H7 (cell line): ENCODE results near the gene GUCY2F. TPM values are rescaled to one million over a fixed set of nuclear protein-coding genes. Genes with fewer than 3 reads are reported as not detected.

Experiments used
- DNase-seq: peaks from one replicate; pipeline ENCODE4 v3.0.0; 2012
- H3K27me3 ChIP-seq: 2 replicates; pipeline ENCODE4 v1.6.0; 2011; ENCODE audit warnings: mild to moderate bottlenecking, low read length; ENCODE audit not compliant: control insufficient read depth, insufficient read depth
- H3K36me3 ChIP-seq: replicated peaks from 2 replicates; pipeline ENCODE4 v1.5.1; 2011; ENCODE audit warnings: low read length; ENCODE audit not compliant: control insufficient read depth, insufficient read depth
- H3K4me3 ChIP-seq: 2 replicates; pipeline ENCODE4 v1.5.1; 2011; ENCODE audit warnings: low read depth, mild to moderate bottlenecking, control low read depth, low read length, moderate library complexity; ENCODE audit not compliant: insufficient read depth
- total RNA-seq: library from RNA; depleted of rRNA; stranded (reverse); fragments of >200 nt; shearing (Covaris generic); gene quantifications from 2 replicates; pipeline ENCODE4 v1.2.3, GENCODE V29; 2014

The GUCY2F gene
- total RNA-seq, 1 experiment from 2014 or later: 0.03 TPM

DNA sequence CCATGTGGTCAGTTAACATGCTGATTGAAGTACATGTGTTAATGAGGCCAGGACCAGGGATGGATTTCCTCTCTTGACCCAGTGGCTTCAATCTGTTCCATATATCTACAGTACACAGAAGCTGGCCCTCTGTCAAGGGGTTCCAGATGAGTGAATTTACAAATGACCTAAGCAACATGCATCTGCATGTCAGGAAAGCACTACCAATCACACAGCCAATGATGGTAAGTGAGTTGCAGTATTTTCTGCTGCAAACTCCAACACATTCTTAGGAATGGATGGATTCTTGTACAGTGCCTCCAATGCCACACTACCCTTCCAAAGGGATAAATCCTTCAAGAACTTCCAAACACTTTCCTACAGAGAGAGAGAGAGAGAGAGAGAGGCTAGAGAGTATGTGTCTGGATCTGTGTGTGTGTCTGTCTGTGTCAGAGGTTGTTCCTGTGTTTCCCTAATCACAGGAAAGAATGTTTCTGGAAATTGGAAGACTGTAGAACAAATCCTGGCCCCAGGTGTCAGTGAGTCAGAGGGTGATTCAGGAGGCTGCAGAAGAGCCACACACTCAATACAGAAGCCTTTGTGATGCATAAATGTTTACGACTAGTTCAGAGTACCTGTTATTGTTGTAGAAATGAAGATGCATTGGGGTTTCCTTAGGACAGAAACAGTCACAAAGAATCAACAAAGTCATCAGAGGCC is 107.5 kb downstream of the GUCY2F start:
- H3K4me3 ChIP-seq: no peak overlapping the region
- no peaks in the 10 kb centered on the region for H3K27me3 ChIP-seq
- H3K36me3 ChIP-seq: no peaks in the 10 kb centered on the region
- no peak for DNase-seq

GRCh38 chrX:109373468-109373867 is 108.4 kb downstream of the GUCY2F start:
- Histone ChIP-seq H3K4me3 (no peak overlapping the region), H3K27me3 (no peaks in the 10 kb centered on the region), H3K36me3 (no peaks in the 10 kb centered on the region)
- no peak for DNase-seq

- DNase-seq: no peak
These were observed 109.2 kb downstream of the GUCY2F start for GRCh38 chrX:109372716-109373115.

GRCh38 chrX:109372291-109372690 is 109.6 kb downstream of the GUCY2F start:
- DNase-seq: no peak
- no peaks in the 10 kb centered on the region for H3K36me3 ChIP-seq
- no peak overlapping the region for H3K4me3 ChIP-seq
- H3K27me3 ChIP-seq: no peaks in the 10 kb centered on the region

More at GRCh38 chrX:109372716-109373115, 109.2 kb downstream of the GUCY2F start:
- Histone ChIP-seq H3K4me3 (no peak overlapping the region), H3K27me3 (no peaks in the 10 kb centered on the region), H3K36me3 (no peaks in the 10 kb centered on the region)

DNA sequence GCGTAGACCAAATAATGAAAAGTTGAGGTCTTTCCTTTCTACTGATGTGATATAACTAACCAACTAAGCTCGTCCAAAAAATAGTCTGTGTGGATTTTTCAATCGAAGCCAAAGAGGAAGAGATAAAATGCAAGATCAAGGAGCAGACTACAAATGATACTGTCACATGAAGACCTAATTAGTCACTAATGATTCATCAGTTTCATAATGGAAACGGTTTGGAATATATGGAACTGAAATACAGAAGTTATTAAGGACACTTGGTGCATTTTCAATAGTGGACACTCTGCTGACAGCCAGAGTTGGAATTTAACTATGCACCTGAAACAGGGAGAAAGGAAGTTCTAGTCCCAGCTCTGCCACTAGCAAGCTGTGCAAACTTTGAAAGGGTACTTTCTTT is 119.8 kb downstream of the GUCY2F start:
- DNase-seq: no peak
- Histone ChIP-seq H3K27me3 (no peaks in the 10 kb centered on the region), H3K36me3 (no peaks in the 10 kb centered on the region), H3K4me3 (no peak overlapping the region)

GRCh38 chrX:109360301-109360700 is 121.6 kb downstream of the GUCY2F start:
- no peak overlapping the region for H3K4me3 ChIP-seq
- H3K27me3 ChIP-seq: no peaks in the 10 kb centered on the region
- no peak for DNase-seq
- no peaks in the 10 kb centered on the region for H3K36me3 ChIP-seq

DNA sequence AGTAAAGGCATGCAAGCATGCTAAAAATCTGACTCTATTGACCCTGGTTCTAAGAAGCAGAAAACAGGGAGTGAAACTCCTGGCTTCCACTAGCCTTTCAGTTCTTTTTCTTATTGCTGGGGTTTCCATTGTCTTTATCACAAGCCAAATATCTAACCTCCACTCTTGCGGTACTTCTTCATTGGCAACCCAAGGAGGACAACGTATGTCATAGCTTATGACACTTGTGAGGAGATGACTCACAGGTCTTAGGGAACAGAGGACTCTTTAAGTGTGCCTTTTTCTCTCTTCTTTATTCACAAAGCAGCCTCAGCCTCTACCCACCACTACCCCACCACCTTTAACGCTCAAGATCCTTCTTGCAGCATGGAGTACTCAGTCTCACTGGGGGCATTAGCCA is 124.2 kb downstream of the GUCY2F start:
- no peak overlapping the region for H3K4me3 ChIP-seq
- H3K36me3 ChIP-seq: no peaks in the 10 kb centered on the region
- no peaks in the 10 kb centered on the region for H3K27me3 ChIP-seq
- no peak for DNase-seq

GRCh38 chrX:109356684-109357083 is 125.2 kb downstream of the GUCY2F start:
- no peak overlapping the region for H3K4me3 ChIP-seq
- H3K27me3 ChIP-seq: no peaks in the 10 kb centered on the region
- no peaks in the 10 kb centered on the region for H3K36me3 ChIP-seq
- no peak for DNase-seq

DNA sequence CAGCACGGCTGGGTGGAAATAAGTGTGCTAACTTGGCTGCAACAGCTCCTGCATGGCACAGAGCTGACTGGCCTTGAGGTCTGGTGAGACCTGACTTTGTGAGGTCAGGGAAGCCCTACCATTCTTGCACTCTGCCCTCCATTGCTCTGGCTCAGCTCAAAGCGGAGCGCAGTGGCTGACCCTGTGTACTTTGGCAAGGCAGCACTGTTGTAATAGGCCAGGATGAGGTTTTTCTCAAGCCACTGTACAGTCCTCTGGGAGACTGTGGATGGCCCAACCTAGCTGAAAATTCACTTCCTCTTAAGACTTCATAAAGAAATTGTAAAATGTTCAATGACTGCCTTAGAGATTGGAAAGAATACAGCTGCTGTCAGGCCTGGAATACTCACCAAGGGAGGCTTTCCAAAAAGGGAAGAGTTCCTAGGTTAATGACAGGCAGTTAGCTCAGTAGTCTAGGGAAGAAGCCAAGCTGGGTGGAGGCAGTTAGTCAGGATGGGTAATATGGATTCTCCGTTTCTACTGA is 129.8 kb downstream of the GUCY2F start:
- Histone ChIP-seq H3K36me3 (no peaks in the 10 kb centered on the region), H3K27me3 (no peaks in the 10 kb centered on the region), H3K4me3 (no peak overlapping the region)
- DNase-seq: no peak

DNA sequence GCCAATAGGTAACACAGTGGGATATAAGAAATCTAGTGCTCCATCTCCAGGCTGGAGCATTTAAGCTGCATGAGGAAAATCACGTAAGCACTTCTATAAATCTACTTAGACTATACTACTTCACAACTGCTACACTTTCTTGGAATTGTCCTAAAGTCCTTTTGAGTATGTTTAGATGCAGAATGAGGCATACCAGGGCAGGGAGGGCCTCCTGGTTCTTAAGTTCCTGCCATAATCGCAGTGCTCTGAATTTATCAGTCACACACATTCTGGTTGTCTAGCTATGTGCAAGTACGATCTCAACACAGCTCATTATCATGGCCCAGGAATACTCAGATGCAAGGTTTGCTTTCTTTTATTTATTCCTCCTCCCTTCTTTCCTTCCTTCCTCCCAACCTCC is 130.3 kb downstream of the GUCY2F start:
- no peak overlapping the region for H3K4me3 ChIP-seq

DNA sequence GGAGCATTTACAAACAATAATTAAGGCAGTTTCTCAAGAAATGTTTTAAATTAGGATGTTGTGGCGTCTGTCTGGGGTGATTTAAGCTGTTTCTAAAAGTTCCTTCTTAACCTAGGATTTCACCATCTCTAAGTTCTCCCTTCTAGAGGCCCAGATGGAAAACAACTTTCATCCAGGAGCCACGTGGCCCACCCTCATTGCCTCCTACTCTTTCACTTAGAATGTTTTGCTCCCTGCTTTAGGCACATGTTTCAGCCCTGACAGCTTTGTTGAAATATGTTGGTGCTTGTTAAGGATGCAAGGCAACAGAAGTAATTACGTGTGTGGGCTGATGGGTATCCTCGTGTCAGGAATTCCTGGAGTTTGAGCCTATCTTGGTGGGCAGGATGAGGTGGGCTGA is 131.3 kb downstream of the GUCY2F start:
- no peak for DNase-seq
- H3K4me3 ChIP-seq: no peak overlapping the region
- no peaks in the 10 kb centered on the region for H3K27me3 ChIP-seq

More for the DNA sequence above, 130.3 kb downstream of the GUCY2F start:
- Histone ChIP-seq H3K36me3 (no peaks in the 10 kb centered on the region), H3K27me3 (no peaks in the 10 kb centered on the region)
- DNase-seq: no peak

GRCh38 chrX:109350051-109350450 is 131.8 kb downstream of the GUCY2F start:
- H3K27me3 ChIP-seq: no peaks in the 10 kb centered on the region
- no peaks in the 10 kb centered on the region for H3K36me3 ChIP-seq
- no peak overlapping the region for H3K4me3 ChIP-seq
- DNase-seq: no peak

More for the DNA sequence above, 131.3 kb downstream of the GUCY2F start:
- H3K36me3 ChIP-seq: no peaks in the 10 kb centered on the region

GRCh38 chrX:109347632-109348031 is 134.3 kb downstream of the GUCY2F start:
- no peak for DNase-seq
- Histone ChIP-seq H3K4me3 (no peak overlapping the region), H3K36me3 (no peaks in the 10 kb centered on the region), H3K27me3 (no peaks in the 10 kb centered on the region)

- Histone ChIP-seq H3K4me3 (no peak overlapping the region), H3K27me3 (no peaks in the 10 kb centered on the region), H3K36me3 (no peaks in the 10 kb centered on the region)
- no peak for DNase-seq
These were observed 135.4 kb downstream of the GUCY2F start for GRCh38 chrX:109346491-109346890.

DNA sequence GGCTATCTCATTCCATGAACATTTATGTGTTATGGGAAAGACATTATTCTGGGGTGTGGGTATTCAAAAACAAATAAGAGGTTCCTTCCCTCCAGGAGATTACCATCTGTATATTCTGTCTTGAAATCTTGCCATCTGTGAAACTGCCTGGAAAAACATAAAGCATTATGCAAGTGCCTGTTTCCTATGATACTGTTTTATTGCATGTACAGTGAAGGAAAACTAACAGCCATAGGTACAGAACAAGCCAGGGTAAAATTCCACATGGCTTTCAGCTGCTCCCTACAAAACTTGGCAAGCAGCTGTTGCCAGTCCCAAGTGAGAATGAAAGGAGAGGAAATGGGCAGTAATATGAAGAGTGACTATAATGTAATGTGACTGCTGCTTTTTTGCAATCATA is 136.0 kb downstream of the GUCY2F start:
- no peak for DNase-seq
- Histone ChIP-seq H3K36me3 (no peaks in the 10 kb centered on the region), H3K4me3 (no peak overlapping the region), H3K27me3 (no peaks in the 10 kb centered on the region)
